Adrenal gland (tissue), 12 donors: ENCODE data around the gene AFDN. TPM values are rescaled to one million over a fixed set of nuclear protein-coding genes. Genes with fewer than 3 reads are reported as not detected.
A peak's percentile ranks its signal among the peaks of the same experiment; 100 is the strongest.

ENCODE experiments used
- DNase-seq, 7 donors: peaks; one replicate each; pipeline ENCODE4 v3.0.0-alpha.2; 2019 to 2020
- H3K27ac ChIP-seq, 5 donors: fragments of 200-600 bp; sonication (generic) in 4 of 5; 1 replicate in 3 of 5; 2 replicates in 2 of 5; pipeline versions ENCODE4 v1.5.1 to v1.8.0; 2016 to 2020; ENCODE audit warnings: mild to moderate bottlenecking in 1 of 5
- H3K27me3 ChIP-seq: fragments of 200-600 bp; 2 replicates; pipeline ENCODE4 v1.8.0; 2021
- H3K36me3 ChIP-seq, 2 donors: fragments of 200-600 bp; replicated peaks in 1 of 2; 1 replicate in 1 of 2; 2 replicates in 1 of 2; pipeline versions ENCODE4 v1.5.1 to v1.8.0; 2018 to 2022
- H3K4me1 ChIP-seq, 2 donors: fragments of 200-600 bp; replicated peaks in 1 of 2; 1 replicate in 1 of 2; 2 replicates in 1 of 2; pipeline versions ENCODE4 v1.5.1 to v1.8.0; 2018 to 2021
- H3K4me3 ChIP-seq, 4 donors: fragments of 200-600 bp; sonication (generic) in 3 of 4; one replicate each; pipeline ENCODE4 v1.5.1; 2016 to 2018
- H3K9me3 ChIP-seq, 3 donors: fragments of 200-600 bp; sonication (generic) in 1 of 3; replicated peaks in 1 of 3; 1 replicate in 2 of 3; 2 replicates in 1 of 3; pipeline versions ENCODE4 v1.5.1 to v1.8.0; 2016 to 2021
- CTCF ChIP-seq, 6 experiments: fragments of 450-650 bp in 4 of 6; fragments of 200-600 bp in 2 of 6; sonication (generic) in 1 of 6; IDR thresholded peaks; 1 replicate in 5 of 6; 2 replicates in 1 of 6; pipeline versions ENCODE4 v1.5.1 to v1.8.0; 2016 to 2021; ENCODE audit warnings: antibody characterized with exemption in 6 of 6, mild to moderate bottlenecking in 2 of 6, moderate library complexity in 1 of 6
- POLR2A ChIP-seq, 2 donors: fragments of 450-650 bp; IDR thresholded peaks; one replicate each; pipeline ENCODE4 v1.6.1; 2017; ENCODE audit warnings: antibody characterized with exemption in 2 of 2, mild to moderate bottlenecking in 2 of 2, moderate library complexity in 1 of 2
- WGBS, 4 donors: extraction: QIAGEN DNeasy Blood & Tissue Kit in 2 of 4; methylation state at CpG; one replicate each; pipeline versions ENCODE4 v1.1.5 to v1.1.7; 2013 to 2017; 5-methylcytosine and 5-hydroxymethylcytosine counted together
- intact Hi-C, 2 donors: fragments of 100-400 bp; cut with DNase I; formaldehyde crosslinking; loops; one replicate each; pipeline versions ENCODE4 v1.14.1 to v1.15.0; 2022 to 2023
- polyA plus RNA-seq, 3 donors: library from polyadenylated mRNA; stranded (reverse); fragments of 200-250 nt in 2 of 3; fragments of 350-450 nt in 1 of 3; fragmentation: Illumina TruSeq in 1 of 3; extraction: RNeasy Lipid Tissue Mini Kit (QIAGEN cat#74804) in 1 of 3; gene quantifications; one replicate each; pipeline ENCODE4 v1.2.3, GENCODE V29; 2013 to 2014
- total RNA-seq, 9 donors: library from RNA; depleted of rRNA in 4 of 9; stranded (reverse); fragments of >200 nt in 4 of 9; fragments of 120-200 nt in 1 of 9; fragmentation: NEBNext Ultra II Directional in 1 of 9; extraction: Animal tissue kit (Norgen Biotek cat#: 25700) in 1 of 9; gene quantifications; one replicate each; pipeline versions ENCODE4 v1.1.0 to v1.2.4, GENCODE V29; 2013 to 2023
- donor health status: healthy with polysubstance abuse.
- donor health status: Bipolar disorder and iron deficiency.
- donor health status: DM: yes; HTN: yes; CAD: no.
- donor health status: DM: no; HTN: no; CAD: no.
- donor health status: DM: no; HTN: no; CAD: no.
- donor health status: DM: yes; HTN: yes; CAD: no.

AFDN gene
- total and polyA plus RNA-seq, 12 donors = 15.2 to 47.1 (median 39.3) TPM

- WGBS, 4 donors = 71 to 88% (median 77%) methylated on average over 23 to 31 of the region's 31 CpGs
- TF ChIP-seq CTCF (IDR thresholded peaks at IDR 0.05) (no peak), POLR2A (IDR thresholded peaks at IDR 0.05) (no peak)
- Histone ChIP-seq H3K27ac (no peak overlapping the region), H3K36me3 (no peaks in the 10 kb centered on the region), H3K9me3 (no peaks in the 10 kb centered on the region), H3K4me1 (peaks cover 0 to 3% of the 10 kb centered on the region in 2 donors), H3K4me3 (peak overlapping the region in 1 of 4 donors; percentile 39), H3K27me3 (peaks cover 24% of the 10 kb centered on the region)
- peak in 1 of 7 donors; percentile 37 for DNase-seq
- intact Hi-C loops = no loop called here
Measured at GRCh38 chr6:167797011-167797471, 29.7 kb upstream of the AFDN start.

- WGBS, 4 donors = 82 to 92% (median 87%) methylated on average over 20 of the region's 20 CpGs
Measured at GRCh38 chr6:167797476-167798265, 29.0 kb upstream of the AFDN start.

GRCh38 chr6:167798453-167798852 lies 28.3 kb upstream of the AFDN start:
- no peak for TF ChIP-seq CTCF (IDR thresholded peaks at IDR 0.05)
- no peak for TF ChIP-seq POLR2A (IDR thresholded peaks at IDR 0.05)
- Histone ChIP-seq H3K36me3 (no peaks in the 10 kb centered on the region), H3K27ac (no peak overlapping the region), H3K27me3 (peaks cover 24% of the 10 kb centered on the region), H3K4me1 (peaks cover 0 to 3% of the 10 kb centered on the region in 2 donors), H3K4me3 (no peak overlapping the region), H3K9me3 (no peaks in the 10 kb centered on the region)
- DNase-seq = peak in 1 of 7 donors; percentile 35
- WGBS, 4 donors = 76 to 93% (median 84%) methylated on average over 12 of the region's 12 CpGs
- intact Hi-C loops = no loop called here

More at GRCh38 chr6:167797476-167798265, 29.0 kb upstream of the AFDN start:
- Histone ChIP-seq H3K4me3 (no peak overlapping the region), H3K4me1 (peaks cover 0 to 3% of the 10 kb centered on the region in 2 donors), H3K27me3 (peaks cover 24% of the 10 kb centered on the region), H3K9me3 (no peaks in the 10 kb centered on the region), H3K36me3 (no peaks in the 10 kb centered on the region), H3K27ac (no peak overlapping the region)
- TF ChIP-seq CTCF (IDR thresholded peaks at IDR 0.05) = no peak
- TF ChIP-seq POLR2A (IDR thresholded peaks at IDR 0.05) = no peak
- DNase-seq = peak in 1 of 7 donors; percentile 28
- intact Hi-C loops = no loop called here

DNA sequence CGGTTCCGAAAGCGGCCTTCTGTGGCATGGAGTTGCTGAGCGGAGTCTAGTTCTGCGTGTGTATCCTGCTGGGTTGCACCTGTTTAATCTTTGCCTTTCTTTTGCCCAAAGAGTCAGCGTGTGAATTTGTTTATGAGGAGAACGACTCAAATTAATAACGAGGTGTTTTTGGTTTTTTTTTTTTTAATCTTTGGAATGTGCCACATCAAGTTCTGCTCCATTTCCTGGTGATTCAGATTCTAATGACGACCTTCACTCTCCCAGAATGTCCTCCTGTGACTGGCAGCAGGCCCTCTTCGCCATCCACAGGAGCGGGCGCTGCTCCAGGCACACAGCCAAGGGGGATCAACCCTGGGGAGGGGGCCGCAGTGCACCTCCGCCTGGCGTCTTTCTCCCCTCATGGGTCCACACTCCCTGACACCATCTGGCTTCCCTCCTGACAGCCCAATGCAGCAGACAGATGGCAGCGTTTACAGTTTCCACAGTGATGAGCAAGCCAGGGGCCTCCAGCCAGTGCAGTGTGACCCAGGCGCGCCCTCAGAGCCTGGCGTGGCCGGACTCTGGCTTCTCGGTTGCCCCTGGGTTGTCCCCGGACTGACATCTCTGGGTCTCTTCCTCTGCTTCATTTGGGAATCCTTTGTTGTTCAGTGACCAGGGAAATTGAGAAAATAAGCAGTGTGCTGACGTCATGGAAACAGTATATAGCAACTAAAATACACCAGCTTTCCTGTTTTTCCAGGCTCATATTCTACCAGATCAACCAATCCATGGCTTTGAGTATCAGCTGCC lies 27.5 kb upstream of the AFDN start:
- 49 to 57% (median 53%) methylated on average over 23 of the region's 23 CpGs for WGBS, 4 donors
- Histone ChIP-seq H3K27ac (no peak overlapping the region), H3K9me3 (no peaks in the 10 kb centered on the region), H3K4me1 (peaks cover 0 to 3% of the 10 kb centered on the region in 2 donors), H3K27me3 (peaks cover 21% of the 10 kb centered on the region), H3K4me3 (no peak overlapping the region), H3K36me3 (no peaks in the 10 kb centered on the region)
- peak in 3 of 7 donors; percentile 8 to 54 (median 34) for DNase-seq
- intact Hi-C loops = no loop called here
- no peak for TF ChIP-seq POLR2A (IDR thresholded peaks at IDR 0.05)
- TF ChIP-seq CTCF (IDR thresholded peaks at IDR 0.05) = no peak
